SK-N-SH treated with all-trans-retinoic acid at 6 μM for 48 hours (cell line): Measurements from ENCODE around the gene TMC2.

ENCODE experiments used
- ARNTL ChIP-seq: fragments of 450-650 bp; formaldehyde crosslinking; IDR thresholded peaks from 2 replicates; pipeline ENCODE4 v1.5.0; 2020; ENCODE audit warnings: low read depth, mild to moderate bottlenecking, moderate library complexity, borderline replicate concordance
- CSDC2 ChIP-seq: fragments of 250-450 bp; sonication (Bioruptor Pico); IDR thresholded peaks from 2 replicates; pipeline ENCODE4 v1.5.0; 2020; ENCODE audit warnings: mild to moderate bottlenecking, moderate library complexity
- ESRRG ChIP-seq: fragments of 250-450 bp; sonication (Bioruptor Pico); IDR thresholded peaks from 2 replicates; pipeline ENCODE4 v1.6.1; 2021; ENCODE audit warnings: mild to moderate bottlenecking
- OSR1 ChIP-seq: fragments of 250-450 bp; sonication (Bioruptor Pico); IDR thresholded peaks from 2 replicates; pipeline ENCODE4 v1.8.0; 2022; ENCODE audit warnings: moderate library complexity, mild to moderate bottlenecking, inconsistent platforms
- ZNF8 ChIP-seq: fragments of 450-650 bp; formaldehyde crosslinking; IDR thresholded peaks from 2 replicates; pipeline ENCODE4 v1.5.0; 2020; ENCODE audit warnings: mild to moderate bottlenecking, moderate library complexity
- TF ChIP-seq, protein P1 (sequence below): fragments of 250-450 bp; sonication (Bioruptor Pico); IDR thresholded peaks from 2 replicates; pipeline ENCODE4 v1.5.1; 2021; ENCODE audit warnings: mild to moderate bottlenecking, moderate library complexity
- TF ChIP-seq, protein P2 (sequence below): fragments of 250-450 bp; sonication (Bioruptor Pico); IDR thresholded peaks from 2 replicates; pipeline ENCODE4 v1.5.0; 2020; ENCODE audit warnings: mild to moderate bottlenecking, moderate library complexity

DNA sequence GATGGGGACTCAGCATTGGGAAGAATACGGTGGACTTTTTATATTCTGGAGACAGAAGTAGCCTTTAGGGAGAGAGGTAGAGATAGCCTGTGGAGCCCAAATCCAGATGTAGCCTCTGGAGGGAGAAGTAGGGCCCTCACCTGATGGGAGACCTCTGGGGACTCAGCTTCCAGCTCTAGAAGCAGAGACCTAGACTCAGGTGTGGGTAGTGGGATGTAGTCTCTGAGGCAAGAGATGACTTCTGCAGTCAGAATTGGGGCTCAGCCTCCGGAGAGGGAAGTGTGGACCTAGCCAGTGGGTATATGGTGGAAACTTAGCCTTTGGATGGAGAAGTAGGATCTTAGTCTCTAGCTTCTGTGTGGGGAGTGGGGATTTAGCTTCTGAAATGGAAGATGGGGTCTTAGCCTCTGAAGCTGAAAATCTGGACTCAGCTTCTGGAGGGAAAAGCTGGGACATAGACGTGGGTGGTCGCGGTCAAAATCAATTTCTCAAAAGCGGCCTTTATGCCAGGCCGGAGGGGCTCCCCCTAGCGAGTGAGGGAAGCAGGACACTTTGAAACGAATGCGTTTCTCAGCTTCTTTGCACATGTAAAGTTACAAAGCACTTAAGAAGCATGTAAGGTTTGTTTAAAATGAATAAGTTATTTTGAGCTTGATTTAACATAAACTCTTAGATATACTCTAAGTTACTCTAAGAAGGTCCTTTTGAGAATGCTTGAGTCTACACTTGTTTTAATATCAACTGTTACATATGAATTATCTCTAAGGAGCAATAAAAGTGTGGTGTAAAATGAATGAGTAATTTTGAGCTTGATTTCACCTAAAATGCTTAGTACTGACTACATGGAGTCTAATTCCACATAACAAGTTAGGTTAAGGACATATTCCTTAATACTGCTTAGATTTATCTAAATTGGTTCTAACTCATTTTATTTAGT, 14.7 kb upstream of the TMC2 start:
- TF ChIP-seq, protein P1, sequence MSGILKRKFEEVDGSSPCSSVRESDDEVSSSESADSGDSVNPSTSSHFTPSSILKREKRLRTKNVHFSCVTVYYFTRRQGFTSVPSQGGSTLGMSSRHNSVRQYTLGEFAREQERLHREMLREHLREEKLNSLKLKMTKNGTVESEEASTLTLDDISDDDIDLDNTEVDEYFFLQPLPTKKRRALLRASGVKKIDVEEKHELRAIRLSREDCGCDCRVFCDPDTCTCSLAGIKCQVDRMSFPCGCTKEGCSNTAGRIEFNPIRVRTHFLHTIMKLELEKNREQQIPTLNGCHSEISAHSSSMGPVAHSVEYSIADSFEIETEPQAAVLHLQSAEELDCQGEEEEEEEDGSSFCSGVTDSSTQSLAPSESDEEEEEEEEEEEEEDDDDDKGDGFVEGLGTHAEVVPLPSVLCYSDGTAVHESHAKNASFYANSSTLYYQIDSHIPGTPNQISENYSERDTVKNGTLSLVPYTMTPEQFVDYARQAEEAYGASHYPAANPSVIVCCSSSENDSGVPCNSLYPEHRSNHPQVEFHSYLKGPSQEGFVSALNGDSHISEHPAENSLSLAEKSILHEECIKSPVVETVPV (CRISPR knock-in tag): no peak
- TF ChIP-seq CSDC2 (CRISPR knock-in tag) (no peak), ARNTL (CRISPR knock-in tag) (no peak), ESRRG (CRISPR knock-in tag) (no peak), ZNF8 (CRISPR knock-in tag) (no peak), OSR1 (no peak)
- TF ChIP-seq, protein P2, sequence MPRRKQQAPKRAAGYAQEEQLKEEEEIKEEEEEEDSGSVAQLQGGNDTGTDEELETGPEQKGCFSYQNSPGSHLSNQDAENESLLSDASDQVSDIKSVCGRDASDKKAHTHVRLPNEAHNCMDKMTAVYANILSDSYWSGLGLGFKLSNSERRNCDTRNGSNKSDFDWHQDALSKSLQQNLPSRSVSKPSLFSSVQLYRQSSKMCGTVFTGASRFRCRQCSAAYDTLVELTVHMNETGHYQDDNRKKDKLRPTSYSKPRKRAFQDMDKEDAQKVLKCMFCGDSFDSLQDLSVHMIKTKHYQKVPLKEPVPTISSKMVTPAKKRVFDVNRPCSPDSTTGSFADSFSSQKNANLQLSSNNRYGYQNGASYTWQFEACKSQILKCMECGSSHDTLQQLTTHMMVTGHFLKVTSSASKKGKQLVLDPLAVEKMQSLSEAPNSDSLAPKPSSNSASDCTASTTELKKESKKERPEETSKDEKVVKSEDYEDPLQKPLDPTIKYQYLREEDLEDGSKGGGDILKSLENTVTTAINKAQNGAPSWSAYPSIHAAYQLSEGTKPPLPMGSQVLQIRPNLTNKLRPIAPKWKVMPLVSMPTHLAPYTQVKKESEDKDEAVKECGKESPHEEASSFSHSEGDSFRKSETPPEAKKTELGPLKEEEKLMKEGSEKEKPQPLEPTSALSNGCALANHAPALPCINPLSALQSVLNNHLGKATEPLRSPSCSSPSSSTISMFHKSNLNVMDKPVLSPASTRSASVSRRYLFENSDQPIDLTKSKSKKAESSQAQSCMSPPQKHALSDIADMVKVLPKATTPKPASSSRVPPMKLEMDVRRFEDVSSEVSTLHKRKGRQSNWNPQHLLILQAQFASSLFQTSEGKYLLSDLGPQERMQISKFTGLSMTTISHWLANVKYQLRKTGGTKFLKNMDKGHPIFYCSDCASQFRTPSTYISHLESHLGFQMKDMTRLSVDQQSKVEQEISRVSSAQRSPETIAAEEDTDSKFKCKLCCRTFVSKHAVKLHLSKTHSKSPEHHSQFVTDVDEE: no peak
